GM13977 (cell line): ENCODE data around the gene RAB11FIP3.

ENCODE experiments used
- DNase-seq: peaks from one replicate; pipeline ENCODE4 v3.0.0; 2012; ENCODE audit warnings: low spot score
- in situ Hi-C: fragments of 300-500 bp; cut with MboI; formaldehyde crosslinking; loops from one replicate; pipeline ENCODE4 v1.12.0; 2022; ENCODE audit warnings: low sequenced_read_pairs, low pct_unique_long_range_greater_than_20kb, mixed read lengths, inconsistent platforms; ENCODE audit not compliant: unreplicated experiment
- TF ChIP-seq, protein P1 (sequence below): IDR thresholded peaks from 2 replicates; pipeline ENCODE4 v1.5.1; 2012; ENCODE audit warnings: mild to moderate bottlenecking, control low read depth; ENCODE audit not compliant: insufficient read depth; ENCODE audit errors: extremely low read depth, missing control alignments

Gene RAB11FIP3

DNA sequence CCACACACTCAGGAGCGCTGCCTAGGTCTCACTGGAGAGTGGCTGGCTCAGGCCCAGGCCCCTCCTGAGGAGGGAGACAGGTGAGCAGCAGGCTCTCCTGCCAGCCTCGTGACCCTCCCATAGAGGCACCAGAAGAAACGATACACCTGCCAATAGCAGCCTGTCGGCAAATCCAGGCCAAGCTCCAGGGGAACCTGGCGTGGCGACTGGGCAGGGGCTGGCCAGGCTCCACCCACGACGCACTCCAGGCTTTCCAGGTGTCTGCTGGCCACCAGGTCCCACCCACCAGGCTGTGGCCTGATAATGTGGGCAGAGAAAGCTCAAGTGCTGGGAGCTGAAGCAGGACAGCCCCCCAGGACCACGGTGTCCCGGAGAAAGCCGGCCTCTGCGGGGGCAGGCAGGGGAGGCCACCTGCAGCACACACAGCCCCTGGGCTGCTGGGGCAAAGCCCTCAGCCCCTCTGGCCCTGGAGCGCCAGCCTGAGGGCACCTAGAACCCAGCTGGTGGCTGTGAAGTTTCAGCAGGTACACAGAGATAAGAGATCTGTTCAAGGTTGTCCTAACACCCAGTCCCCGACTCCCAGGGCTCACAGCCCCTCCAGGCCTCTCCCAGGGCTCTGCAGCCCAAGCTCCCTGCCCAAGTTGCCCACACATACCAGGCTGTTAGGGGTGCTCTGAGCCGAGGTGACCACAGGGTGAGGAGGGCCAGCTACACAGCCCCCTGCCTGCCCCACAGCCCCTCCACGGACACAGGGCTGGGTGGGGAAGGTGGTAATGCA lies 46.1 kb upstream of the RAB11FIP3 start:
- TF ChIP-seq, protein P1, sequence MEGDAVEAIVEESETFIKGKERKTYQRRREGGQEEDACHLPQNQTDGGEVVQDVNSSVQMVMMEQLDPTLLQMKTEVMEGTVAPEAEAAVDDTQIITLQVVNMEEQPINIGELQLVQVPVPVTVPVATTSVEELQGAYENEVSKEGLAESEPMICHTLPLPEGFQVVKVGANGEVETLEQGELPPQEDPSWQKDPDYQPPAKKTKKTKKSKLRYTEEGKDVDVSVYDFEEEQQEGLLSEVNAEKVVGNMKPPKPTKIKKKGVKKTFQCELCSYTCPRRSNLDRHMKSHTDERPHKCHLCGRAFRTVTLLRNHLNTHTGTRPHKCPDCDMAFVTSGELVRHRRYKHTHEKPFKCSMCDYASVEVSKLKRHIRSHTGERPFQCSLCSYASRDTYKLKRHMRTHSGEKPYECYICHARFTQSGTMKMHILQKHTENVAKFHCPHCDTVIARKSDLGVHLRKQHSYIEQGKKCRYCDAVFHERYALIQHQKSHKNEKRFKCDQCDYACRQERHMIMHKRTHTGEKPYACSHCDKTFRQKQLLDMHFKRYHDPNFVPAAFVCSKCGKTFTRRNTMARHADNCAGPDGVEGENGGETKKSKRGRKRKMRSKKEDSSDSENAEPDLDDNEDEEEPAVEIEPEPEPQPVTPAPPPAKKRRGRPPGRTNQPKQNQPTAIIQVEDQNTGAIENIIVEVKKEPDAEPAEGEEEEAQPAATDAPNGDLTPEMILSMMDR: no peak
- no peak for DNase-seq
- in situ Hi-C loops: no loop called here

DNA sequence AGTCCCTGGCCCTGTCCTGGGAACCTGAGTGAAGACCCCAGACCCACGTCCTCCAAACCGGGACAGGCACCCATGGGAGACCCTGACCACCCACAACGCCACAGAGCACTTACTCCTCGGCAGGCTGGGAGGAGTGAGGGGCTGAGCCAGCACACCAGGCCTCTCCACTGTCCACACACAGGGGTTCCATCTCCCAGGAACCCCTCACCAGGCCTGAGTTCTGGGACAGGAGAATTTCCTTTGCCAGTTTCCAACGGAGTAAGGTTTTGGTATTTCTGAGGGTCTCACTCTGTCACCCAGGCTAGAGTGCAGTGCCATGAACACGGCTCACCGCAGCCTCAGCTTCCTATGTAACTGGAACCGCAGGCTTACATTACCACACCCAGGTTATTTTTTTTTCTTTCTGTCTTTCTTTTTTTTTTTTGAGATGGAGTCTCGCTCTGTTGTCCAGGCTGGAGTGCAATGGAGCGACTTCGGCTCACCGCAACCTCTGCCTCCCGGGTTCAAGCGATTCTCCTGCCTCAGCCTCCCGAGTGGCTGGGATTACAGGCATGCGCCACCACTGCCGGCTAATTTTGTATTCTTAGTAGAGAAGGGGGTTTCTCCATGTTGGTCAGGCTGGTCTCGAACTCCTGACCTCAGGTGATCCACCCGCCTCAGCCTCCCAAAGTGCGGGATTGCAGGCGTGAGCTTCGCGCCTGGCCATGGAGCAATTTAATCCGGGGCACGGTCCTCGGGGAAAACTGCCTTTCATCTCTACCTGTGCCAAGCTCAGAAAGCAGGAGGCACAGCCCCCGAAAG lies 45.3 kb upstream of the RAB11FIP3 start:
- in situ Hi-C loops: no loop called here
- no peak for DNase-seq
- TF ChIP-seq, protein P1: no peak

DNA sequence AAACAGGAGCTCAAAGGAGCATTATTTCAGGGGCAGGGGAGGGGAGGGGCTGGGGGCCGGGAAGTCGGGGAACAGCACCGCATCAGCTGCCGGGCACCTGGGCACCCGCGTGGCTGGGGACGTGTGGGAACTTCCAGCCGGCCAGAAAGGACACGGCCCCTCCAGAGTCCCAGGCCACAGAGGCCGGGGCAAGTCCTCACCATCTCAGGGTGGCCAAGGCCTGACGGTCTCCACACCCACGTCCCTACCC lies 44.8 kb upstream of the RAB11FIP3 start:
- TF ChIP-seq, protein P1: no peak
- DNase-seq: no peak

DNA sequence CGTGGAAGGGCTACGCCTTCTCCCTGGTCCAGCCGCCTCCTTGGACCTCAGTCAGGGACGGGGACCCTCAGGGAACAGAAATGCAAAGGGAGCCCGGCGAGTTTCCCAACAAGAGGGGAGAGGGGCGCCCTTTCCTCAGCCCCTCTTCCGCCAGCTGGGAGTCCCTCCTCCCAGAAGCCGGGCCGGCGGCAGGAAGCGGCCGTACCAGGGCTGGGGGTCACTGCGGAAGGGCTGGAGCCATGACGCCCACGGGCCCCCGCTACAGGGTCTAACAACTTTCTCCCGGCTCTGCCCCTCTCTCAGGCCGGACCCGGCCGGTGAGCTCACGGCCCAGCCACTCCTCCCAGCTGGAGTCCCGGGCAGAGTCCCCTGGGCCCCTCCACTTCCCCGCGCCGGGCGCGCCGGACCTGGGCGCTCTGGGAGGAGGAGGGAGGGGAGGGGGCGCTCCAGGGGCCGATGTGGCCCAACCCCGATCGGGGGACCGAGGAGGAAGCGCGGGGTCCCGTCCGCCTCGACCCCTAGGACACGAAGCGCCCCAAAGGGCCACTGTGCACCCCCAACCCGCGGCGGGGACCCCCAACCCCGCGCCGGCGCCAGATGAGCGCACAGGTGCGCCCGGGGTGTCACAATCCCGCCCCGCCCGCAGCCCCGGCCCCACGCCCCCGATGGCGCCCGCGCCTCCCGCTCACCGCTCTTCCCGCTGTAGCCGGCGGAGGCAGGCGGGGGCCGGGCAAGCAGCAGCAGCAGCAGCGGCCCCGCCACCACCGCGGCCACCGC lies 44.2 kb upstream of the RAB11FIP3 start:
- TF ChIP-seq, protein P1: no peak
- DNase-seq: peak; percentile 59
- in situ Hi-C loops: no loop called here

More for the DNA sequence above, 44.8 kb upstream of the RAB11FIP3 start:
- in situ Hi-C loops: no loop called here

DNA sequence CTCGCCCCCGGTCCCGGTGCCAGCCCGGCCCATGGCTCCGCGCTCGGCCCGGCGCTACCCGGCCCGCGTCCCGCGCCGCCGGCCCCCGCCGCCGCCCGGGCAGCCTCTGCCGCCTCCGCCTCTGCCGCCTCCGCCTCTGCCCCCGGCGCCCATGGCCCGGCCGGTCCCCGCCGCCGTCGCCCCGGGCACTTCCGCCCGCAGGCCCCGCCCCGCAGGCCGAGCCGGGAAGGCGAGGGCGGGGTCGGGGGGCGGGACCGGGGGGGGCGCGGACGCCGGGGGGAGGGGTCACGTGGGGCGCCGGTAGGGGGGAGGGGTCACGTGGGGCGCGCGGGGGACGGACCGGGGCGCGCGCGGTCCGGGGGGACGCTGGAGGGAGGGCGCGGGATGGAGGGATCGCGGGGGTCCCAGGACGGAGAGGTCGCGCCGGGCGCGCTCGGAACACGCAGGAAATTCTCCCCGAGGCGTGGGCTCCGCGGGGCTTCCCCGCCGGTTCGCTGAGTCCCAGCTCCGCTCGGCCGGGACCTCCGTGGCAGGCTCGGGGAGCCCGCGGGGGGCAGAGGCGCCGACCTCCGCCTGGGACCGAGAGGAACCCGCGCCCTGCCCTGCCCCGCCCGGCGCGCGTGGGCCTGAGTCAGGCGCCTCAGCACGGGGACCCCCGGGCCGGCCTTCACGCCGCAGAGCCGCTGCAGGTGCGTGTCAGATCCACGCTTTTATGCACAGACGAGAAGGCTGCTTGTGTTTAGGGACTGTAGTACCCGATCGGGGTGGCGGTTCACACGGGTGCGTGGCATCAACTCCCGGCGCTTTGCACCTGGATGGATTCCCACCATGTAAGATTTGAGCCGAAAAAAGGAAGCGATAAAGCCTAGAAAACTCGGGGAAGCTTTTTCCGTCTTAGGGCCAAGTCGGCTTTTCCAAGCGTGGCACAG lies 43.4 kb upstream of the RAB11FIP3 start, which contains the start of gene PGAP6:
TSS of gene PGAP6 (minus strand) at position 190 of the 929 bp plus-strand sequence. CDS start at position 33, 157 bp downstream.
- DNase-seq: peak; percentile 96
- in situ Hi-C loops: no loop called here
- TF ChIP-seq, protein P1: no peak
